IPS-20b (cell line): ENCODE results near the gene SYT3.
A peak's percentile ranks its signal among the peaks of the same experiment; 100 is the strongest.

Source experiments
- H3K27ac ChIP-seq: one replicate; pipeline ENCODE4 v1.5.1; 2013; ENCODE audit warnings: low read length
- H3K27me3 ChIP-seq: 2 replicates; pipeline ENCODE4 v1.6.1; 2013; ENCODE audit warnings: mild to moderate bottlenecking, low read length, inconsistent platforms; ENCODE audit not compliant: insufficient read depth
- H3K36me3 ChIP-seq: 2 replicates; pipeline ENCODE4 v1.6.1; 2013; ENCODE audit warnings: low read depth, mild to moderate bottlenecking, inconsistent platforms, low read length, moderate library complexity; ENCODE audit not compliant: insufficient read depth
- H3K4me1 ChIP-seq: 2 replicates; pipeline ENCODE4 v1.6.1; 2013; ENCODE audit warnings: mild to moderate bottlenecking, control low read depth, inconsistent platforms, low read length, moderate library complexity; ENCODE audit not compliant: insufficient read depth
- H3K4me3 ChIP-seq: 2 replicates; pipeline ENCODE4 v1.5.1; 2013; ENCODE audit warnings: mild to moderate bottlenecking, low read length, inconsistent platforms
- H3K9ac ChIP-seq: 2 replicates; pipeline ENCODE4 v1.6.1; 2013; ENCODE audit warnings: low read depth, mild to moderate bottlenecking, inconsistent platforms, low read length, moderate library complexity
- H3K9me3 ChIP-seq: 2 replicates; pipeline ENCODE4 v1.6.1; 2013; ENCODE audit warnings: mild to moderate bottlenecking, low read depth, low read length, inconsistent platforms; ENCODE audit not compliant: insufficient read depth

The SYT3 gene

GRCh38 chr19:50668879-50669278 is 29.2 kb upstream of the SYT3 start:
- no peak overlapping the region for H3K27ac ChIP-seq
- H3K9ac ChIP-seq, result no peak overlapping the region
- H3K4me1 ChIP-seq, result no peaks in the 10 kb centered on the region
- peaks cover 65% of the 10 kb centered on the region for H3K27me3 ChIP-seq
- H3K4me3 ChIP-seq, result no peak overlapping the region
- no peaks in the 10 kb centered on the region for H3K36me3 ChIP-seq
- peaks cover 29% of the 10 kb centered on the region for H3K9me3 ChIP-seq

GRCh38 chr19:50668416-50668815 is 28.7 kb upstream of the SYT3 start:
- no peak overlapping the region for H3K4me3 ChIP-seq
- H3K9ac ChIP-seq, result no peak overlapping the region
- H3K27me3 ChIP-seq, result peaks cover 63% of the 10 kb centered on the region
- H3K27ac ChIP-seq, result no peak overlapping the region
- peaks cover 30% of the 10 kb centered on the region for H3K9me3 ChIP-seq
- no peaks in the 10 kb centered on the region for H3K4me1 ChIP-seq
- no peaks in the 10 kb centered on the region for H3K36me3 ChIP-seq

- H3K36me3 ChIP-seq, result no peaks in the 10 kb centered on the region
Measured at GRCh38 chr19:50667759-50668231, 28.1 kb upstream of the SYT3 start.

GRCh38 chr19:50667177-50667758 is 27.6 kb upstream of the SYT3 start:
- Histone ChIP-seq H3K27me3 (peaks cover 53% of the 10 kb centered on the region), H3K27ac (no peak overlapping the region), H3K36me3 (no peaks in the 10 kb centered on the region), H3K4me3 (no peak overlapping the region), H3K9me3 (peaks cover 31% of the 10 kb centered on the region), H3K9ac (no peak overlapping the region), H3K4me1 (no peaks in the 10 kb centered on the region)

More at GRCh38 chr19:50667759-50668231, 28.1 kb upstream of the SYT3 start:
- H3K27ac ChIP-seq, result no peak overlapping the region
- no peak overlapping the region for H3K9ac ChIP-seq
- no peaks in the 10 kb centered on the region for H3K4me1 ChIP-seq
- H3K4me3 ChIP-seq, result no peak overlapping the region
- peaks cover 57% of the 10 kb centered on the region for H3K27me3 ChIP-seq
- H3K9me3 ChIP-seq, result peaks cover 34% of the 10 kb centered on the region

GRCh38 chr19:50666346-50667176 is 26.9 kb upstream of the SYT3 start:
- Histone ChIP-seq H3K9ac (no peak overlapping the region), H3K9me3 (peaks cover 31% of the 10 kb centered on the region), H3K36me3 (no peaks in the 10 kb centered on the region), H3K27me3 (peaks cover 49% of the 10 kb centered on the region), H3K27ac (no peak overlapping the region), H3K4me1 (no peaks in the 10 kb centered on the region), H3K4me3 (no peak overlapping the region)

GRCh38 chr19:50664204-50664603 is 24.5 kb upstream of the SYT3 start:
- Histone ChIP-seq H3K4me3 (no peak overlapping the region), H3K27ac (no peak overlapping the region), H3K27me3 (peaks cover 33% of the 10 kb centered on the region), H3K36me3 (no peaks in the 10 kb centered on the region), H3K9me3 (peaks cover 31% of the 10 kb centered on the region), H3K9ac (no peak overlapping the region), H3K4me1 (no peaks in the 10 kb centered on the region)

- Histone ChIP-seq H3K4me3 (no peak overlapping the region), H3K9ac (no peak overlapping the region), H3K4me1 (no peaks in the 10 kb centered on the region), H3K9me3 (peaks cover 28% of the 10 kb centered on the region), H3K27ac (no peak overlapping the region), H3K36me3 (no peaks in the 10 kb centered on the region), H3K27me3 (peaks cover 26% of the 10 kb centered on the region)
Measured at GRCh38 chr19:50663482-50663790, 23.8 kb upstream of the SYT3 start.

- Histone ChIP-seq H3K4me1 (no peaks in the 10 kb centered on the region), H3K27ac (no peak overlapping the region)
Measured at GRCh38 chr19:50662651-50663481, 23.2 kb upstream of the SYT3 start.

GRCh38 chr19:50661766-50662650 is 22.3 kb upstream of the SYT3 start:
- no peak overlapping the region for H3K9ac ChIP-seq
- H3K36me3 ChIP-seq, result no peaks in the 10 kb centered on the region
- peaks cover 12% of the 10 kb centered on the region for H3K27me3 ChIP-seq
- no peaks in the 10 kb centered on the region for H3K4me1 ChIP-seq
- no peak overlapping the region for H3K4me3 ChIP-seq
- peaks cover 35% of the 10 kb centered on the region for H3K9me3 ChIP-seq
- no peak overlapping the region for H3K27ac ChIP-seq

More at GRCh38 chr19:50662651-50663481, 23.2 kb upstream of the SYT3 start:
- Histone ChIP-seq H3K27me3 (peaks cover 21% of the 10 kb centered on the region), H3K9ac (no peak overlapping the region), H3K4me3 (no peak overlapping the region), H3K36me3 (no peaks in the 10 kb centered on the region), H3K9me3 (peaks cover 28% of the 10 kb centered on the region)

- H3K4me1 ChIP-seq, result no peaks in the 10 kb centered on the region
- no peak overlapping the region for H3K9ac ChIP-seq
- no peak overlapping the region for H3K4me3 ChIP-seq
- peaks cover 2% of the 10 kb centered on the region for H3K27me3 ChIP-seq
- H3K36me3 ChIP-seq, result no peaks in the 10 kb centered on the region
- H3K9me3 ChIP-seq, result peaks cover 39% of the 10 kb centered on the region
- no peak overlapping the region for H3K27ac ChIP-seq
Measured at GRCh38 chr19:50661023-50661422, 21.3 kb upstream of the SYT3 start.

- Histone ChIP-seq H3K36me3 (no peaks in the 10 kb centered on the region), H3K4me3 (peak overlapping the region; percentile 49; the same call in 1 of the 2 replicates), H3K9me3 (peaks cover 44% of the 10 kb centered on the region)
Measured at GRCh38 chr19:50660088-50660366, 20.3 kb upstream of the SYT3 start.

More at GRCh38 chr19:50660088-50660366, 20.3 kb upstream of the SYT3 start:
- no peaks in the 10 kb centered on the region for H3K4me1 ChIP-seq
- no peak overlapping the region for H3K9ac ChIP-seq
- H3K27ac ChIP-seq, result no peak overlapping the region
- H3K27me3 ChIP-seq, result no peaks in the 10 kb centered on the region; the same call in 1 of the 2 replicates
